H9 (cell line): ENCODE measurements around the gene PPARA. TPM values are rescaled to one million over a fixed set of nuclear protein-coding genes. Genes with fewer than 3 reads are reported as not detected.

Experiments used
- DNase-seq: peaks from one replicate; pipeline ENCODE4 v3.0.0-alpha.2; 2017
- H2AFZ ChIP-seq: one replicate; pipeline ENCODE4 v1.6.1; 2013; ENCODE audit warnings: mild to moderate bottlenecking, low read length, control low read depth, moderate library complexity
- H2AK5ac ChIP-seq: 2 replicates; pipeline ENCODE4 v1.6.1; 2013; ENCODE audit warnings: low read length, control low read depth, mixed read lengths; ENCODE audit not compliant: insufficient read length
- H2BK120ac ChIP-seq: one replicate; pipeline ENCODE4 v1.6.1; 2013; ENCODE audit warnings: low read depth, mild to moderate bottlenecking, low read length, control low read depth, inconsistent platforms; ENCODE audit not compliant: poor library complexity, severe bottlenecking
- H2BK12ac ChIP-seq: 2 replicates; pipeline ENCODE4 v1.6.1; 2013; ENCODE audit warnings: low read length, control low read depth, mixed read lengths, low read depth; ENCODE audit not compliant: insufficient read length
- H2BK15ac ChIP-seq: 2 replicates; pipeline ENCODE4 v1.6.1; 2013; ENCODE audit warnings: low read depth, low read length, control low read depth
- H2BK20ac ChIP-seq: one replicate; pipeline ENCODE4 v1.6.1; 2013; ENCODE audit warnings: low read depth, mild to moderate bottlenecking, low read length, control low read depth, inconsistent platforms; ENCODE audit not compliant: poor library complexity, severe bottlenecking
- H2BK5ac ChIP-seq: 2 replicates; pipeline ENCODE4 v1.6.1; 2013; ENCODE audit warnings: low read length, control low read depth, mixed read lengths; ENCODE audit not compliant: insufficient read length
- H3K14ac ChIP-seq: 2 replicates; pipeline ENCODE4 v1.6.1; 2013; ENCODE audit warnings: low read length, control low read depth; ENCODE audit not compliant: insufficient read depth
- H3K18ac ChIP-seq: 2 replicates; pipeline ENCODE4 v1.6.1; 2013; ENCODE audit warnings: low read depth, mild to moderate bottlenecking, mixed read lengths, low read length, control low read depth; ENCODE audit not compliant: insufficient read length
- H3K23ac ChIP-seq: 2 replicates; pipeline ENCODE4 v1.6.1; 2013; ENCODE audit warnings: low read length, control low read depth, mixed read lengths, low read depth; ENCODE audit not compliant: insufficient read length
- H3K23me2 ChIP-seq: 2 replicates; pipeline ENCODE4 v1.6.1; 2013; ENCODE audit warnings: low read depth, mild to moderate bottlenecking, mixed read lengths, low read length, control low read depth; ENCODE audit not compliant: insufficient read length, poor library complexity, severe bottlenecking
- H3K27ac ChIP-seq: 2 replicates; pipeline ENCODE4 v1.5.1; 2013; ENCODE audit warnings: low read length, control low read depth, mixed read lengths, low read depth; ENCODE audit not compliant: insufficient read length
- H3K27me3 ChIP-seq: 2 replicates; pipeline ENCODE4 v1.6.1; 2013; ENCODE audit warnings: low read length, control low read depth, inconsistent platforms; ENCODE audit not compliant: insufficient read depth
- H3K4ac ChIP-seq: 2 replicates; pipeline ENCODE4 v1.6.1; 2013; ENCODE audit warnings: low read depth, mild to moderate bottlenecking, control low read depth, inconsistent platforms, low read length, moderate library complexity
- H3K4me1 ChIP-seq: 2 replicates; pipeline ENCODE4 v1.6.1; 2013; ENCODE audit warnings: low read length, control low read depth, inconsistent platforms; ENCODE audit not compliant: insufficient read depth
- H3K4me2 ChIP-seq: 2 replicates; pipeline ENCODE4 v1.6.1; 2013; ENCODE audit warnings: low read length, control low read depth, mixed read lengths; ENCODE audit not compliant: insufficient read length, insufficient read depth
- H3K56ac ChIP-seq: 2 replicates; pipeline ENCODE4 v1.6.1; 2013; ENCODE audit warnings: low read depth, mild to moderate bottlenecking, mixed read lengths, low read length, control low read depth; ENCODE audit not compliant: insufficient read length
- H3K79me1 ChIP-seq: 2 replicates; pipeline ENCODE4 v1.6.1; 2013; ENCODE audit warnings: low read depth, mild to moderate bottlenecking, moderate library complexity, low read length, control low read depth, inconsistent platforms; ENCODE audit not compliant: insufficient read depth, poor library complexity, severe bottlenecking
- H3K79me2 ChIP-seq: 2 replicates; pipeline ENCODE4 v1.6.1; 2013; ENCODE audit warnings: low read length, control low read depth, inconsistent platforms; ENCODE audit not compliant: insufficient read depth
- H3K9ac ChIP-seq: 2 replicates; pipeline ENCODE4 v1.6.1; 2013; ENCODE audit warnings: low read length, control low read depth, mixed read lengths; ENCODE audit not compliant: insufficient read length; ENCODE audit errors: extremely low read depth
- H3K9me3 ChIP-seq: one replicate; pipeline ENCODE4 v1.6.1; 2013; ENCODE audit warnings: low read depth, low read length, inconsistent platforms; ENCODE audit not compliant: control insufficient read depth
- H3T11ph ChIP-seq: one replicate; pipeline ENCODE4 v1.6.1; 2013; ENCODE audit warnings: mild to moderate bottlenecking, low read length, control low read depth, inconsistent platforms
- H4K20me1 ChIP-seq: one replicate; pipeline ENCODE4 v1.6.1; 2013; ENCODE audit not compliant: control insufficient read depth, insufficient read length, insufficient read depth
- H4K5ac ChIP-seq: 2 replicates; pipeline ENCODE4 v1.6.1; 2013; ENCODE audit warnings: low read depth, mild to moderate bottlenecking, mixed read lengths, low read length, control low read depth; ENCODE audit not compliant: insufficient read length
- H4K8ac ChIP-seq: replicated peaks from 2 replicates; pipeline ENCODE4 v1.6.1; 2013; ENCODE audit warnings: low read length, control low read depth, mixed read lengths, low read depth; ENCODE audit not compliant: insufficient read length
- H4K91ac ChIP-seq: 2 replicates; pipeline ENCODE4 v1.6.1; 2013; ENCODE audit warnings: low read depth, mild to moderate bottlenecking, moderate library complexity, mixed read lengths, low read length, control low read depth; ENCODE audit not compliant: insufficient read length
- H3K27ac Mint-ChIP-seq, 3 experiments: 2 replicates in 2 of 3; 3 replicates in 1 of 3; pipeline ENCODE4 v1.8.0; 2020 to 2021; ENCODE audit warnings: mixed read lengths in 3 of 3, mild to moderate bottlenecking in 1 of 3, moderate library complexity in 1 of 3
- H3K27me3 Mint-ChIP-seq: 2 replicates; pipeline ENCODE4 v1.8.0; 2021; ENCODE audit warnings: low read depth, mild to moderate bottlenecking, moderate library complexity, mixed read lengths
- H3K36me3 Mint-ChIP-seq, 3 experiments: 2 replicates in 2 of 3; 3 replicates in 1 of 3; pipeline ENCODE4 v1.8.0; 2020 to 2021; ENCODE audit warnings: low read depth in 3 of 3, mixed read lengths in 3 of 3; ENCODE audit not compliant: insufficient read depth in 1 of 3
- H3K4me1 Mint-ChIP-seq, 2 experiments: 2 replicates each; pipeline ENCODE4 v1.8.0; 2020; ENCODE audit warnings: mixed read lengths in 2 of 2
- H3K4me3 Mint-ChIP-seq, 2 experiments: 2 replicates in 1 of 2; 3 replicates in 1 of 2; pipeline ENCODE4 v1.8.0; 2020 to 2021; ENCODE audit warnings: mild to moderate bottlenecking in 2 of 2, mixed read lengths in 2 of 2, moderate library complexity in 1 of 2
- H3K9me3 Mint-ChIP-seq, 2 experiments: 2 replicates in 1 of 2; 3 replicates in 1 of 2; pipeline ENCODE4 v1.8.0; 2020; ENCODE audit warnings: mild to moderate bottlenecking in 2 of 2, mixed read lengths in 2 of 2, moderate library complexity in 1 of 2
- CTCF ChIP-seq: fragments of 200-600 bp; sonication (generic); conservative IDR thresholded peaks from 3 replicates; pipeline ENCODE4 v1.8.0; 2021; ENCODE audit warnings: antibody characterized with exemption, mild to moderate bottlenecking
- WGBS: extraction: QIAGEN DNeasy Blood & Tissue Kit; methylation state at CpG from one replicate; pipeline ENCODE4 v1.1.7; 2013; ENCODE audit warnings: missing lambda C conversion rate, low lambda C conversion rate, mixed read lengths; ENCODE audit not compliant: insufficient read length; ENCODE audit errors: extremely low coverage; 5-methylcytosine and 5-hydroxymethylcytosine counted together
- total RNA-seq: library from RNA; stranded (reverse); gene quantifications from 2 replicates; pipeline ENCODE4 v1.2.1, GENCODE V29; 2021

Gene PPARA
- total RNA-seq, 1 experiment from 2014 or later = 7.3 TPM

GRCh38 chr22:46175631-46176030 lies 25.3 kb downstream of the PPARA start:
- Histone ChIP-seq H3K4me1 (no peaks in the 10 kb centered on the region), H3K23me2 (no peaks in the 10 kb centered on the region), H2AK5ac (no peak overlapping the region), H4K8ac (no peak overlapping the region), H2BK15ac (no peak overlapping the region), H3K27ac (no peak overlapping the region), H3K18ac (no peak overlapping the region), H3K79me2 (no peaks in the 10 kb centered on the region), H4K20me1 (no peaks in the 10 kb centered on the region), H3K4me2 (no peak overlapping the region), H3K9ac (no peak overlapping the region), H3T11ph (no peak overlapping the region), H2BK20ac (no peak overlapping the region), H3K27me3 (no peaks in the 10 kb centered on the region), H2BK120ac (no peak overlapping the region), H2BK12ac (no peak overlapping the region), H4K91ac (no peak overlapping the region), H3K79me1 (no peaks in the 10 kb centered on the region), H3K14ac (no peak overlapping the region), H3K23ac (no peak overlapping the region), H3K9me3 (peaks cover 19% of the 10 kb centered on the region), H3K4ac (no peak overlapping the region), H4K5ac (no peak overlapping the region), H2AFZ (no peak overlapping the region), H3K56ac (no peak overlapping the region), H2BK5ac (no peak overlapping the region)
- peaks cover 6 to 12% (median 10%) of the 10 kb centered on the region in 3 experiments; a peak in 6 of 7 replicates for H3K36me3 Mint-ChIP-seq
- WGBS = no CpG with 5 or more reads among the region's 5 CpGs
- H3K27ac Mint-ChIP-seq = no peak overlapping the region; a peak in 1 of 7 replicates
- no peaks in the 10 kb centered on the region for H3K4me1 Mint-ChIP-seq
- H3K9me3 Mint-ChIP-seq = peaks cover 14 to 18% of the 10 kb centered on the region in 2 experiments
- H3K4me3 Mint-ChIP-seq = no peak overlapping the region
- TF ChIP-seq CTCF = no peak
- DNase-seq = no peak
- no peaks in the 10 kb centered on the region; the same call in 1 of the 2 replicates for H3K27me3 Mint-ChIP-seq
